HG02678 (cell line): ENCODE data around the gene KCNT1.

Source experiments
- ATAC-seq: cut with Tn5 transposase; IDR thresholded peaks from one replicate; pipeline ENCODE4 v1.9.1; 2021; ENCODE audit warnings: mild to moderate bottlenecking, moderate library complexity; ENCODE audit not compliant: unreplicated experiment

The KCNT1 gene

DNA sequence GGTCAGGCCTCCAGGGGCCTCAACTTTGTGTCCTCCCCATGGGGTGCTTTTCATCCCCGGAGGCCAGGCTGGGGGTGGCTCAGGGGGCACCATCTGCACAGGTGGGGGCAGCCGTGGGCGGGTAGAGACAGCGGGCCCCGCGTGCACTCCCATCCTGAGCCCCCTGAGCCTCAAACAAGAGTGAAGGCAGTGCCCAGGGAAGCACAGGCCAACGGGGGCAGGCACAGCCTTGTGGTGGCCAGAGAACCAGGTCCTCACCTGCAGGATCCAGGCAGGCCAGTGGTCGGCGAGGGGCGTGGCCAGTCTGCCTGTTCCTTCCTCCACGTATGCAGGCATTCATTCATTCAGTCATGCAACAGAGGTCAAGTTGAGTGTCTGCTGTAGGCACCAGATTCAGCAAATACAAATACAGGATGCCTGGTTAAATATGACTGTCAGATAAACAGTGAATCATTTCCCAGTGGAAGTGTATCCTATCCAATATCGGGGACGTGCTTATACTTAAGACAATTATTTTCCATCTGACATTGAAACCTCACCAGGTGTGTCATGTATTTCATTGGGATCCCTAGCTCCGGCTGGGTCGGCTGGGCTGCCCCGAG lies 22.3 kb downstream of the KCNT1 start:
- ATAC-seq: no peak

DNA sequence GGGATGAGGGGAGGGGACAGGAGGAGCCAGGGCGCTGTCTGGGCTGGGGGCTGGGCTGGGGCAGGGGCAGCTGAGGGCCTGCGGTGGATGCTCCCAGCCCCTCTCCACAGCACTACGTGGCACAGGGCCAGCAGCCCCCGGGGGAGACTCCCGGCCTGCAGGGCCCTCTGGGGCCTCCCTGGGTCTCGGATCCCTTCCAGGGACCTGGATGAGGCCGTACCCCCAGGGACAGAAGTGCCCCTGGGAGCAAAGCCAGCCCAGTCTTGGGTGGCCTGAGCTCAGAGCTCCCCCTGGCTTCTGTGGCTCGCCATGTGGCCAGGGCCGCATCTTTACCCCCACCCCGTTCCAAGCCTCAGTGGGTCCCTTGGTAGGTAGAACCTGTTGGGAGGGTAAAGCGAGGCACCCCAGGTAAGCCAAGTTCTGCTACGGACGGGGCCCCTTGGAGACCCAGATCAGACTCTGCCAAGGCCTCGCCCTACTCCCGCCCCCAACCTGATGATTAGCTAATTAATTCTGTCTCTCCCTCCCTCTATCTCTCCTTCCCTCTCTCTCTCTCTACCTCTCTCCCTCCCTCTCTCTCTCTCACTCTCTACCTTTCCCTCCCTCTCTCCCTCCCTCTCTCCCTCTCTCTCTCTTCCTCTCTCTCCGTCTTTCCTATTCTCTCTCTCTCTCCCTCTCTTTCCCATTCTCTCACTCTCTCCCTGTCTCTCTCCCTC lies 24.3 kb downstream of the KCNT1 start:
- ATAC-seq: no peak

DNA sequence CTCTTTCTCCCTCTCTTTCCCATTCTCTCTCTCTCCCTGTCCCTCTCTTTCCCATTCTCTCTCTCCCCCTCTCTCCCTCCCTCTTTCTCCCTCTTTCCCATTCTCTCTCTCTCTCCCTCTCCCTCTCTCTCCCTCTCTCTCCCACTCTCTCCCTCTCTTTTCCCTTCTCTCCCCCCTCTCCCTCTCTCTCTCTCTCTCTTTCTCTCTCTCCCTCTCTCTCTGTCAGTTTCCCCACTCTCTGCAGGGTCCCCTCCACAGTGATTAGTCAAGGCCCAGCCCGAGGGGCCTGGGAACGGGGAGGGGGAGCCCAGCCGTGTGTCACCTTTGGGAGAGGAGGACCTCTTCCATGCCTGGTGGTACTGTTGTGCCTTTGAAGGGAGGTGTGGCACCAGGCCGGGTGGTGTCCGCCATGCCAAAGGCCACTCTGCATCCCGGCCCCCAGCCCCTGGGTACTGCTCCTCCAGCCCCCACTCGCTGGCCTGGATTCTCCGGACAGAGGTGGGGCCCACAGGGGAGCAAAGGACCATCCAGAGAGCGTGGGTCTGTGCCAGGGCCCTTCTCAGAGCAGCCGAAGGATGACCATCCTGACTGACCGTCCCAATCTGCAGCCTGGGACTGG lies 25.4 kb downstream of the KCNT1 start:
- no peak for ATAC-seq

DNA sequence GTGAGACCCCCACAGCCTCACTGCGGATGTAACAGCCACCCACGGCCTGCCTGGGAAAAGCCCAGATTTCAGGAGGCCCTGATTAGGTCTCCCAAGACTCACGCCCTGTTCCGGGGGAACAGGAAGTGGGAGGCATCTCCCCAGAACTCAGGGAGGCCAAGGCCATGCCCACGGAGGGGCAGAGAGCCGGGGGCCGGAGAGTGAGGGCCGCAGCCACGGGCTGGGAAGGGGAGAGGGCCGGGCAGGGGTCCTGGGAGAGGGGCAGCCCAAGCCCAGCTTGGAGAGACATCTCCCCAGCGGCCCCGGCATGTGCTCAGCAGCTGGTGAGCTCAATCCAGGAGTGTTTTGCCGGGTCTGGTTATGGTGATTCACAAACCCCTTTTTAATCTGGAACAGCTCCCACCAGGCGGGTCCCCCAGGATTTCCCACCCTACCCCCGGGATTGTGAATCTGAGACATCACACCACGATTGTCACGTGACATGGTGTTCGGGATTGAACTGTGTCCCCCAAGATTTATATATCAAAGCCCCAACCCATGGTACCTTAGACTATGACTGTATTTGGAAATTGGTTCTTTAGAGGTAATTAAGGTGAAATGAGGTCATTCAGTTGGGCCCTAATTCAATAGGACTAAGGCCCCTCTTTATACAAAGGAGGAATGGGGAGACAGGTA lies 26.6 kb downstream of the KCNT1 start:
- no peak for ATAC-seq

DNA sequence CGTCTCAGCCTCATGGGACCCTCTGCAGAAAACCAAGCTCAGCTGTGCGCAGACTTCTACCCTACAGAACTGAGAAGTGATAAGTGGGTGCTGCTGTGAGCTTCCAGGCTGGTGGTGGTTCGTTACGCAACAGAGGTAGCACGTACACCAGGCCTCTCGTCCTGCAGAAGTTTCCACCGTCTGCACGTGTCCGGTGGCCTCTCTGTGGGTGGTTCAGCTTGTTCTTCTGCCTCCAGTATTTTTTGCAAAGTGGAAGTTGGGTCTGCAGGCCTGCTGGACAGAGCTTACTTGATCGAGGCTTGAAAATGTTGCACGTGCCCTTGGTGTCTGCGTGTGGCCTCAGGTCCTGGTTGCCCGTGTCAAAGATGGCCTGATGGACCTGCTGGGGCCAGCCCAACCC lies 27.5 kb downstream of the KCNT1 start:
- no peak for ATAC-seq

DNA sequence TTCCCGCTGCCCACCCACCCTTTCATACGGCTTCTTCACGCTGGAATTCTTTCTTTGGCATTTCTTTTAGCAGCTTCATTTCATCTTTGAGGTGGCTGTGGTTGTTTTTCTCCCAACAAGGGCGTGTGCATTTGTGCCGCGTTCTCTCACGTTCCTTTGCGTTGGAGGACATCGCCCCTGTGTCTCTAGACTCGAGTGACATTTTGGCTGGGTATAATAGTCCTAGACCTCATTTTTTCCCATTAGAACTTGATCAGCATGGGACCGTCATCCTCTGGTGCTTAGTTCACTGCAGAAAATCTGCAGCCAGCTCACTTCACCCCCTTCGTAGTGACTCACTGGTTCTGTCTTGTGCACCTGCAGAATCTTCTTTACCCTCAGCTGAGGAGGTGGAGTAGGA lies 29.5 kb downstream of the KCNT1 start:
- no peak for ATAC-seq

DNA sequence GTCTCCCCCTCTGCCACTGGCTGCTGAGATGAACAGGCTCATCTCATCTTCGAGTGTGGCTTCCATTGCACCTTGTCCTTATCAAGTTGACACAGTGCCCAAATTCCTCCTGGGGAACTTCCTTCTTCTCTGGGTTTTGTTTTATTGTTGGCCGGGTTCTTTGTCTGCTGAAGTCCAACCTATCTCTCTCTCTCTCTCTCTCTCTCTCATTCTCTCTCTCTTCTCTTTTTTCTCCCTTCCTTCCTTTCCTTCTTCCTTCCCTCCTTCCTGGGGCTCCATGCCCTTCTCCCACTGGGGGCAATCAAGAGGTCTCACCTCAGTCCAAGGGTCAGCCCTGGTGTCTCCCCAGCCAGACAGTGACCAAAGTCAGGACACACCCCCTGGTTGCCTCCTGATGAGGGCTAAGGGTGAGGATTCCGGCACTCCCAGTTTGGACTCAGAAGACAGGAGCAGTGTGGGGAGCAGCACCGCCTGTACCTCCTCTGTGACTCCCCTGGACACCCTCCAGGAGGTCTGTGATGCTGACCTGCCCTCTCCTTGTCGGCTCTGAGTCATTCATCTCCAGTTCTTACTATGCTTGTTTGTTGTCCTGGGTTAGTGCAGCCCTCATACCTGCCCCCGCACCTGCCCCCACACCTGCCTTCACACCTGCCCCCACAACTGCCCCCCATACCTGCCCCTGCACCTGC lies 30.7 kb downstream of the KCNT1 start:
- ATAC-seq: no peak

DNA sequence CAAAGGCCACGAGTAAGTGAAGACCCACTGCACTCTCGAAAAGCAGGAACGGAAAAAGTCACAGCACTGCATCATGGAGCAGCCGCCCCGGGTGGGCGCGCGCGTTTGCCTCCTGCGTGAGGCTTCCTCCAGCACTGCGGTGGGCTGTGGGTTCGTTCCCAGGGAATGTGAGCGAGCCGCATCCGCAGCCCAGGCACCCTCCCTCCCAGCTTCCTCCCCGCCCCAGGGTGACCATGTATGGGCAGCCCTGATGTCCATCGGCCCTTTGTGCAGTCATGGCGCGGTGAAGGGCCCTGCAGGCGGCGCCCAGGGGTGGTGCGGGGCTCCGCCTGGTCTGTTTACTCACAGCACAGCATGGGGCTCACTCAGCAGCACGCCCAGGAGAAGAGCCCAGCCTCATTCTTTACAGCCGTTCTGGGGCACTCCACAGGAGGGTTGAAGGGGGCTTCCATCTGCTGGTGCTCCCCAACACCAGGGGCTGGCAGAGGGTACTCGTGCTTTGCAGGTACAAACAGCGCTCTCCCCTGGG lies 32.7 kb downstream of the KCNT1 start:
- no peak for ATAC-seq

DNA sequence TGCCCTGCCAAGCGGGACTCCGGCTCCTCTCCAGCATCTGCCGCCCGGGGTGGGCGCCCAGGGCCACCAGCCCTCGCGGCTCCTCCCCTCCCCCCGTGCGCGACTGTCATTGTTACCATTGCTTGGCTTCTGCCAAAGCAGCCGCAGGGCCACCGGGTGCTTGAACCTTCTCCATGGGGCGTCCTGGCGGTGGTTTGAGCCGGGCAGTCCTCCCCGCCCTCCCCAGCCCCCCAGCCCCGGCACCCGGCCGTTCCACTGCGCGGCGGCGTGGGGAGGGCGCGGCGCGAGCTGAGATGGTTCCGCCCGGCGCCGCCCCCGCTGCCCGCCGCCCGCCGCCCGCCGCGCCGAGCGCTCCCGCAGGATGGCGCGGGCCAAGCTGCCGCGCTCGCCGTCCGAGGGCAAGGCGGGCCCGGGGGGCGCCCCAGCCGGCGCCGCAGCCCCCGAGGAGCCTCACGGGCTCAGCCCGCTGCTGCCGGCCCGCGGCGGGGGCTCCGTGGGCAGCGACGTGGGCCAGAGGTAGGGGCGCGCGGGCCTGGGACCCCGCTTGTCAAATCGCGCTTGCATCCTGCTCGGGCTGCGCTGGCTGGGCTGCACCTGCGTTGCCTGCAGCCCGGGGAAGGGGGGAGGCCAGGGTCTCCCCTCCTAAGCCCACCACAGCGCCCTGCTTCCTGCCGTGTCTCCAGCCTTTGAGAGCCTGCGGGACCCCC lies 34.4 kb downstream of the KCNT1 start:
- no peak for ATAC-seq

DNA sequence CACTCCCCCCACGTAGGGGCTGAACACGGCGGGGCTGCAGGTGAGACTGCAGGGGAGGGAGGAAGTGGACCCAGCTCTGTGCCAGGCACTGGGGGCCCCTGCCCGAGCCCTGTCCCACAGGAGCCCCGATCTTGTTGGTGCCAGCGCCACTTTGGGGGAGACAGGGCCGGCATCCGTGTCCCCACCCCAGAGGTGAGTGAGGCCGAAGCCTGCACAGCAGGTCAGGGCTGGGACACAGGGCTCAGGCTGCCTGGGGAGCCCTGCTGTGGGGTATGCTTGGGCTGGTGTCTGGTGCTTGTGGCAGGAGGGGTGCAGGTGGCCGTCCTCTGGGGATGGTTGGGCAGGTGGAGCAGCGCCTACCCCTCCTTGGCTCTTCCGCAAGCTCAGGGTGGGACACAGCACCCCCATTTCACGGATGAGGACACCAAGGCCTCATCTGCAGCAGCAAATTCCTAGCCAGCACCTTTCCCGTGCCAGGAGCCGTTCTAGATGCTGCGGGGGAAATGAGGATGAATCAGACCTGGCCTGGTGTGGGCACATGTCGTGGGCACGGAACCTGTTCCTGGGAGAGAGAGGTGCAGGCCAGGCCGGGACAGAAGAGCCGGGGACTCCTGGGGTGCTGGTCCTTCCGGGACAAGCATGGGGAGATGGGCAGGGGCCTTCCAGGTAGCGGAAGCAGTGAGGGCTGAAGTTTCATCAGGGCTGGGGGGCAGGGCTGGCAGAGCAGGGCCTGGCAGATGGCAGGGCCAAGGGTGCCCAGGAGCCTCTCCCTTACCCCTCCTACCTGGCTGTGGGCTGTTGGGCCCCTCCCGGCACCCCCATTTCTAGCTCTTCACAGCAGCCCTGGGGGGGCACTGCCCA lies 35.2 kb downstream of the KCNT1 start:
- no peak for ATAC-seq

DNA sequence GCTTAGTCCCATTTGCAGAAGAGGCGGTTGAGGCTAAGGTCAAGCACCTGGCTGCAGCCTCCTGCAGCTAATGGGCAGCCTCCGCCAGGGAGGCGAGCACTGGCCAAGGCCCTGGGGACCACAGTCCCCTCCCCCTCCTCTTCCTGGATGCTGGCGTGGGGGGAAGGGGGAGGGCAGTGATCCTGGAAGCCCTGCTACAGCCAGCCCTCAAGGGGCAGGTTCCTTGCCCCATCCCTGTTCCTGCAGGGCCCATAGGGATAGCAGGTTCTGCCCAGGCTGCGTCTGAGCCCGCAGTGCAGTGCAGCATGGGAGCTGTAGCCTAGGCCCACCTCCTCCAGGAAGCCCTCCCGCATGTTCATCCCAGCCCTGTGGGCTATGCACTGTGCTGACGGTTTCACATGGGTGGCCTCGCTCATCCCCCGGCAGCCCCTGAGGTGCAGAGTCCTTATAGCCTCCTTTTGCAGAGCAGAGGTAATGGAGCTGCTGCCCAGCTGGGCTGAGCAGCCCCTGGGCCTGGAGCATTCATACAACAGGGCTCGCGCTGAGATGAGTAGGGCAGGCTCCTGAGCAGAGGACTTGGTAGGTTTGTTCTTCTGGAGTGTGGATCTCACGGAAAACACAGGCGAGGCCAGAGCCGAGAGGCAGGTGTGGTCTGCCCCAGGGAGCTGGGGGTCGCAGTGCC lies 36.0 kb downstream of the KCNT1 start:
- no peak for ATAC-seq

DNA sequence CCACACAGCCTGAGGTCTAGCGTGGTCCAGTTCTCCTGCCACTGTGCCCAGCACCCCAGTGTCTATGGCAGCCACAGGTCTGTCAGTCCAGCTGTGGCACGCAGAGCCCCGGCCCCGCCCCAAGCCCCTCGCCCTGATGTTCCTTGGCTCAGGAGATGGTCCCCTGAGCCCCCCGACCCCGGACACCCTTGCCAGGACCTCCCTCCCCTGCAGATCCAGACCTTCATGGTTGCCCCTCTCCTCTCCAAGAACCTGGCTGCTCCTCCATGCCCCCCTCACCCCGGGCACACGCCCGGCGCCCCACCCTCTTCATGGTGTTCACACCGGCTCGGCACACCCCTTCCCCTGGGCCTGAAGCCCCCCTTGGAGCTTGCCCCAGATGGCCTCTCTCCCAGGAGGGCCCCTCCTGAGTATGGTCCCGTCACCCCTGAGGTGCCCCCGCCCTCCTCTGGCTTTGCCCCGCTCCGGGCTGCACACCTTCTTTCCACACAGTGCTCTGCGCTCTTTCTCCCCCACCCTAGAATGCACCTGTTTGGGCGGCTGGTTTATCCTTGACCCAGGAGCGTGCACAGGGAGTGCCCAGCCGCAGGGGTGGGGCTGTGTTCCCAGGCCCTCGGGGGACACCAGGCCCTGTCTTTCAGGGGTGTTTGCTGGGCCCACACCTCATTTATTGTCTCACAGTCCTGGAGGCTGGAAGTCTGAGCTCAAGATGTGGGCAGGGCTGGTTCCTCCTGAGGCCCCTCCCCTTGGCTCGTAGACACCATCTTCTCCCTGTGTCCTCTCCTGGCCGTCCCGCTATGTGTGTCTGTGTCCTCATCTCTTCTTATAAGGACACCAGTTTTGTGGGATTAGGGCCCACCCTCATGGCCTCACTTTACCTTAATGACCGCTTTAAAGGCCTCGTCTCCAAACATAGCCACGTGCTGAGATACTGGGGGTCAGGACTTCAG lies 37.6 kb downstream of the KCNT1 start:
- no peak for ATAC-seq

DNA sequence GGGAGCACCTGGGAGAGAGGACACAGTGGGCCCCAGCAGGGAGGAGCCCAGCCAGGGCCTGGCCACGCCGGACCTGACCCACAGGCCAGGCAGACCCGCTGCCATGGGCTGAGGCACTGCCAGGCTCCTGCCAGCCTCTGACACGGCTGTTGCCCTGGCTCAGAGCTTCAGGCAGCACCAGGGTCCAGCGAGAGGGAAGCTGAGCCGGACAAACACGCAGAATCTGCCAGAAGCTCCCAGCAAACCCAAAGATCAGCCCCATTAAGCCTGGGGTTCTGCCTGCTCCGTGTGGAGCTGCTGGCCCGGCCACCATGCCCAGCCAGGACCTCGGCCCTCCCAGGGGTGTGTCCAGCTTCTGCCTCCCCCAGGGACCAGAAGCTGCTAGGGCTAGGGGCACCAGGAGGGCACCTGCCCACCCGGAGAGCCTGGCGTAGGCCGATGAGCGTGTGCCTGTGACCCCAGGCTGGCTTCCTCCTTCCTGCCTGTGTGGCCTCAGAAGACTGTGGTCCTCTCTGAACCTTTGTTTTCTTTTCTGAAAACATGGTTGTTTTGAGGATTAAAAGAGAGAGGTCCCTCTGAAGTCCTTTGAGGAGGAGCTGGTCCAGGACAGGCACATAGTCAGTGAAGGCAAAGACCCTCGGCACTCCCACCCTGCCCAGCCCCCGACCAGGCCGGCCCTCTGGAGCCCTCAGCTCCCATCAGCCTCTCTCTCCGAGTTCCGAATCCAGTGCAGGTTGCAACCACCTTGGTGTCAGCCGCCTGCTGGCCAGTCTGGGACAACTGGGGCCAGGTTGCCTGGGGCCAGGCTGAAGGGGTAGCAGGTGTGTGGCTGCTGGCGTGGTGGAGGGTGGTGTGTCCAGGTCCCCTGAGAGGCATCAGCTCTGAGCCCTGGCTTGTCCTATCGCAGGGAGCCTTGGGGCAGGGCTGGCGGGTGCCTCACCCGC lies 39.6 kb downstream of the KCNT1 start:
- ATAC-seq: no peak

DNA sequence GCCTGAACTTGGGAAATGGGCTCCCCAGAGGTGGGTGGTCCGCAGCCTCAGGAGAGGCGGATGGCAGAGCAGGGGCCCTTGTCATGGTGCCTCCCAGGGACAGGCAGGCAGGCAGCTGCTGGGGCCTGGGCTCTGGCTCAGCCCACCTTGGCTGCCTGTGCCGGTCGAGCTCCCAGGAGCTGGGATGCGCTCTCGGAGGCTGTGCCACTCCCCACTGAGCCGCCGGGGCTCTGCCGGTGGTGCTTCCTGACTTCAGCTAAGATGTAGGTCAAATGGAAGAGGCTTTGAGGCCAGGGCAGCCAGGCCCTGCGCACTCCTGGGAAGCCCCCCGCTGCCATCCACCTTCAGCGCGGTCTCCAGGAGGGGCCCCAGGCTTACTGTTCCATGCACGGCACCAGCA lies 41.0 kb downstream of the KCNT1 start:
- no peak for ATAC-seq

DNA sequence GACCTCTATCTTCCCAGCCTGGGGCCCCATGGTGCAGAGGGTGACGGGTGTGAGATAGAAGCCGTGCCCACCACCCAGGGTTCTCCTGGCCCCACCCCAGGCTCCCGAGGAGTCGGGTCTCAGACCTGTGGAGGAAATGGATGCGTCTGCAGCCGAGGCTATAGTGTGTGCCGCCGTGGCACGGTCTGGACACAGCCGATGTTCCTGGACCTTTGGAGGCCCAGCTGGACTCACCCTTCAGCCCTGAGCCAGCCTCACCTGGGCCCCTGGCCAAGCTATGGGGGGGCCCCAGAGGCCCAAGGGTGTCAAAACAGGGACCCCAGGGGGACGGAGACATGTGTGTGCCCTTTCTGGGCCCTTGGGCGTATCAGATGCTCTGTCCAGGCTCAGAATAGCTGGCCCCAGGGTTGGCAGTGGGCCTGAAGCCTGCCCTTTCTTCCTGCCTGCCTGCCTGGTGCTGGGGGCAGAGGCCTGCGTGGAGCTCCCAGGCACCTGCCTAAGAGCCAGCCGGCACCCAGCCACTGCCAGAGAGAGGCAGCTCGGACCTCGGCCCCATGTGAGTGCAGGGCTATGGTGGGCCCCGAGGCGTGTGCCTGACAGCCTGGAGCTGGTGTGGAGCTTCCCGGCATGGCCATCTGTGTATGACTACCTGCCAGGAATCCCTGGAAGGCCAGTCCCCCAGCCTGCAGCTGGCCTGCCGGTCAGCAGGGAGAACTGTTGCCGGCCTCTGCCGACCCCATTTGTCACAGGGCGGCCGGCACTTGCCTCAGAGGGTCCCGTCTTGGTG lies 41.8 kb downstream of the KCNT1 start:
- ATAC-seq: no peak
